Retina (tissue), 1 donor: ENCODE data around the gene CERS1.

Experiments used
- DNase-seq: peaks from one replicate; pipeline ENCODE4 v3.0.0-alpha.2; 2016

CERS1 gene

GRCh38 chr19:18895824-18896341 is at the start of gene CERS1:
CERS1 (minus strand) TSS chr19:18896158; CDS start chr19:18896072, 86 bp downstream.
- DNase-seq: no peak

- no peak for DNase-seq
Observed at GRCh38 chr19:18945297-18945696, 49.3 kb upstream of the CERS1 start.

GRCh38 chr19:18943465-18943864 is 47.5 kb upstream of the CERS1 start:
- DNase-seq: no peak

GRCh38 chr19:18942692-18943091 is 46.7 kb upstream of the CERS1 start:
- DNase-seq: no peak

GRCh38 chr19:18941628-18942354 is 45.8 kb upstream of the CERS1 start:
- DNase-seq: peak; percentile 54

GRCh38 chr19:18940769-18941627 is 45.0 kb upstream of the CERS1 start, which contains the start of gene HOMER3:
HOMER3 (minus strand) TSS chr19:18941217; CDS start chr19:18938982, 2,235 bp downstream.
- peak; percentile 41 for DNase-seq

GRCh38 chr19:18939922-18940768 is 44.2 kb upstream of the CERS1 start:
- peak; percentile 48 for DNase-seq

GRCh38 chr19:18939163-18939562 is 43.2 kb upstream of the CERS1 start:
- DNase-seq: no peak

- DNase-seq: peak; percentile 17
Observed at GRCh38 chr19:18933297-18933696, 37.3 kb upstream of the CERS1 start.

GRCh38 chr19:18932216-18932841 is 36.4 kb upstream of the CERS1 start:
- DNase-seq: peak; percentile 77

GRCh38 chr19:18931316-18932162 is 35.6 kb upstream of the CERS1 start:
- no peak for DNase-seq

GRCh38 chr19:18929311-18929710 is 33.4 kb upstream of the CERS1 start:
- DNase-seq: no peak

GRCh38 chr19:18928018-18928805 is 32.3 kb upstream of the CERS1 start:
- DNase-seq: no peak

- DNase-seq: no peak
Observed at GRCh38 chr19:18924684-18925213, 28.8 kb upstream of the CERS1 start.

- no peak for DNase-seq
Observed at GRCh38 chr19:18922228-18922985, 26.4 kb upstream of the CERS1 start.

GRCh38 chr19:18921593-18921992 is 25.6 kb upstream of the CERS1 start:
- DNase-seq: no peak

- no peak for DNase-seq
Observed at GRCh38 chr19:18920400-18920799, 24.4 kb upstream of the CERS1 start.

- no peak for DNase-seq
Observed at GRCh38 chr19:18919900-18920214, 23.9 kb upstream of the CERS1 start.

GRCh38 chr19:18919086-18919899 is 23.3 kb upstream of the CERS1 start, which contains the start of the genes COPE and DDX49:
COPE (minus strand) TSS chr19:18919387; CDS start chr19:18919348, 39 bp downstream.
DDX49 (plus strand) TSS chr19:18919715; CDS start chr19:18919742, 27 bp downstream.
- peak; percentile 100 for DNase-seq
